Erythroblast (primary cell): ENCODE measurements around the gene NWD2.

ENCODE experiments used
- GATA1 ChIP-seq: IDR thresholded peaks from 2 replicates; pipeline ENCODE4 v1.6.1; 2011; ENCODE audit warnings: low read depth, mild to moderate bottlenecking, control low read depth, low read length, moderate library complexity
- POLR2A ChIP-seq: IDR thresholded peaks from 2 replicates; pipeline ENCODE4 v1.6.1; 2011; ENCODE audit warnings: mild to moderate bottlenecking, low read length

DNA sequence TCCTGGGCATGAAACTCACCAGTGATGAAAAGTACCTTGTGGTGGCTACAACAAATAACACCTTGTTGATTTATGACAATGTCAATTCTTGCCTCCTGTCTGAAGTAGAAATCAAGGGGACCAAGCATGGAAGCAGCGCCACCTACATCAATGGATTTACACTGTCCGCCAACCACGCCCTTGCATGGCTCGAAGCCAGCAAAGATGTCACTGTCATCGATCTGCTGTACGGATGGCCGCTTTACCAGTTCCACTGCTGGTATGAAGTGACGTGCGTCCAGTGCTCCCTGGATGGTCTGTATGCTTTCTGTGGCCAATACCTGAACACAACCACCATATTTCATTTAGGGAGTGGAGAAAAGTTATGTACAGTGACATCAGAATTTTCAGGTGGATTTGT, 200.5 kb downstream of the NWD2 start:
- TF ChIP-seq POLR2A = no peak
- no peak for TF ChIP-seq GATA1
